Esophagus muscularis mucosa (tissue), 4 donors: Measurements from ENCODE around the gene PON1. TPM values are rescaled to one million over a fixed set of nuclear protein-coding genes. Genes with fewer than 3 reads are reported as not detected.

Source experiments
- DNase-seq: peaks from one replicate; pipeline ENCODE4 v3.0.0-alpha.2; 2017; ENCODE audit errors: extremely low spot score
- H3K27ac ChIP-seq, 4 donors: fragments of 200-600 bp; sonication (generic); replicated peaks in 1 of 4; 1 replicate in 3 of 4; 2 replicates in 1 of 4; pipeline ENCODE4 v1.5.1; 2016 to 2019; ENCODE audit warnings: mild to moderate bottlenecking in 1 of 4
- H3K27me3 ChIP-seq, 4 donors: fragments of 200-600 bp; sonication (generic); one replicate each; pipeline versions ENCODE4 v1.5.1 to v1.6.0; 2016 to 2019
- H3K36me3 ChIP-seq, 4 donors: fragments of 200-600 bp; sonication (generic); one replicate each; pipeline ENCODE4 v1.5.1; 2016 to 2019
- H3K4me1 ChIP-seq, 4 donors: fragments of 200-600 bp; sonication (generic); one replicate each; pipeline ENCODE4 v1.5.1; 2016 to 2019
- H3K4me3 ChIP-seq, 4 donors: fragments of 200-600 bp; sonication (generic); 1 replicate in 2 of 4; 2 replicates in 2 of 4; pipeline ENCODE4 v1.5.1; 2016 to 2019; ENCODE audit warnings: mild to moderate bottlenecking in 4 of 4, moderate library complexity in 1 of 4
- H3K9me3 ChIP-seq, 4 donors: fragments of 200-600 bp; sonication (generic); 1 replicate in 3 of 4; 2 replicates in 1 of 4; pipeline ENCODE4 v1.5.1; 2016 to 2019
- EP300 ChIP-seq: sonication (generic); formaldehyde crosslinking; IDR thresholded peaks from one replicate; pipeline ENCODE4 v1.6.1; 2017; ENCODE audit warnings: antibody characterized with exemption
- POLR2A ChIP-seq: fragments of 450-650 bp; IDR thresholded peaks from one replicate; pipeline ENCODE4 v1.6.1; 2017; ENCODE audit warnings: antibody characterized with exemption, moderate library complexity, mild to moderate bottlenecking, low read depth
- POLR2AphosphoS5 ChIP-seq, 2 donors: sonication (generic); formaldehyde crosslinking; IDR thresholded peaks; one replicate each; pipeline ENCODE4 v1.6.1; 2017; ENCODE audit warnings: antibody characterized with exemption in 2 of 2
- WGBS: methylation state at CpG from one replicate; pipeline ENCODE4 v1.1.5; 2018; 5-methylcytosine and 5-hydroxymethylcytosine counted together
- intact Hi-C: fragments of 100-400 bp; cut with DNase I; formaldehyde crosslinking; loops from one replicate; pipeline ENCODE4 v1.15.1; 2023
- total RNA-seq, 4 donors: library from RNA; depleted of rRNA; stranded (reverse); fragments of >200 nt; gene quantifications; one replicate each; pipeline versions ENCODE4 v1.1.0 to v1.2.1, GENCODE V29; 2016
- TF ChIP-seq, protein P1 (sequence below), 3 experiments: fragments of 200-600 bp in 2 of 3; fragments of 450-650 bp in 1 of 3; sonication (generic) in 2 of 3; IDR thresholded peaks; one replicate each; pipeline ENCODE4 v1.5.1; 2017 to 2019; ENCODE audit warnings: antibody characterized with exemption in 3 of 3, mild to moderate bottlenecking in 2 of 3, moderate library complexity in 1 of 3

PON1 gene
- total RNA-seq, 4 donors from 2014 or later: not detected

DNA sequence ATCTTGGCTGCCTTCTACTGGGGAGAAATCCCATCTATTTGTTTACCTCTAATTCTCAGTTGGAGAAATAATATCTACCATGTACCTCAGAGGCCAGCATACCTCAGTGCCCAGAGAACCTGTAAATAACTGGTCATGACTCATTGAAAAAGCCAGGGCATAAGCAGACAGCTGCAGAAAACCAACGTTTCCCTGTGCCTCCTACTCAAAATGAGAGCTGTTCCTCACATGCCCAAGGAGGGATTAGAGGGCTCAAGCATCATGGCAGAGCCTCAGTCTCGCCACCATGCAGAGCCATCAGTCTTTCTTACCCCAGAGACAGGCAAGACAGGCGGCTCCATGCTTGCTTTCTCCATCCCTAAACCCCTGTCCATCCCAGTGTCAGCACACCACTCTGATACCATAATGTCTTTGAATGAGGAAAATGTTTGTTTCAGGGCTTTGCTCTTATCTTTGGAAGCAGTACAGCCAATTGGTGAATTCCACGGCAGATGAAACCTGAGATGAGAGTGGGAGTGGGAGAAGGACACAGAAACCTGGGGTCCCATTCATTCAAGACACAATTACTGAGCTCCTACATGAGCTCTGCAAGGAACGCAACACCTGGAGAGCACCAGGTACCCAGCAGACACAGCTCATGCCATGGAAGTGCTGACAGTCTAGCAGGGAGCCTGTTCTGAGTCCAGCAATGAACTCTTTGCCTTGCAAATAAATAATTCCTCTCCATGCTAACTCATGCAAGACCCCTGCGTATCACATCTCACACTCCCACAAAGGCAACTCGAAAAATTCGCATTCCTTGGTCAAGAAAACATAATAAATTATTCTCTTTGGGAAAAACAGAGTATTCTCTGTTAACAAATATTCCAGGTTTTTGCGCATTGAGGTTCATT lies 21.1 kb downstream of the PON1 start:
- peaks cover 0 to 3% (median 0%) of the 10 kb centered on the region in 4 donors for H3K27me3 ChIP-seq
- intact Hi-C loops: no loop called here
- 80% methylated on average over 8 of the region's 9 CpGs for WGBS
- H3K27ac ChIP-seq: no peak overlapping the region
- H3K36me3 ChIP-seq: no peaks in the 10 kb centered on the region
- H3K9me3 ChIP-seq: no peaks in the 10 kb centered on the region
- TF ChIP-seq EP300: no peak
- TF ChIP-seq POLR2A: no peak
- TF ChIP-seq POLR2AphosphoS5 (IDR thresholded peaks at IDR 0.05): no peak
- TF ChIP-seq, protein P1, sequence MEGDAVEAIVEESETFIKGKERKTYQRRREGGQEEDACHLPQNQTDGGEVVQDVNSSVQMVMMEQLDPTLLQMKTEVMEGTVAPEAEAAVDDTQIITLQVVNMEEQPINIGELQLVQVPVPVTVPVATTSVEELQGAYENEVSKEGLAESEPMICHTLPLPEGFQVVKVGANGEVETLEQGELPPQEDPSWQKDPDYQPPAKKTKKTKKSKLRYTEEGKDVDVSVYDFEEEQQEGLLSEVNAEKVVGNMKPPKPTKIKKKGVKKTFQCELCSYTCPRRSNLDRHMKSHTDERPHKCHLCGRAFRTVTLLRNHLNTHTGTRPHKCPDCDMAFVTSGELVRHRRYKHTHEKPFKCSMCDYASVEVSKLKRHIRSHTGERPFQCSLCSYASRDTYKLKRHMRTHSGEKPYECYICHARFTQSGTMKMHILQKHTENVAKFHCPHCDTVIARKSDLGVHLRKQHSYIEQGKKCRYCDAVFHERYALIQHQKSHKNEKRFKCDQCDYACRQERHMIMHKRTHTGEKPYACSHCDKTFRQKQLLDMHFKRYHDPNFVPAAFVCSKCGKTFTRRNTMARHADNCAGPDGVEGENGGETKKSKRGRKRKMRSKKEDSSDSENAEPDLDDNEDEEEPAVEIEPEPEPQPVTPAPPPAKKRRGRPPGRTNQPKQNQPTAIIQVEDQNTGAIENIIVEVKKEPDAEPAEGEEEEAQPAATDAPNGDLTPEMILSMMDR (IDR thresholded peaks at IDR 0.05): no peak
- H3K4me3 ChIP-seq: no peak overlapping the region
- no peak for DNase-seq
- no peaks in the 10 kb centered on the region for H3K4me1 ChIP-seq

DNA sequence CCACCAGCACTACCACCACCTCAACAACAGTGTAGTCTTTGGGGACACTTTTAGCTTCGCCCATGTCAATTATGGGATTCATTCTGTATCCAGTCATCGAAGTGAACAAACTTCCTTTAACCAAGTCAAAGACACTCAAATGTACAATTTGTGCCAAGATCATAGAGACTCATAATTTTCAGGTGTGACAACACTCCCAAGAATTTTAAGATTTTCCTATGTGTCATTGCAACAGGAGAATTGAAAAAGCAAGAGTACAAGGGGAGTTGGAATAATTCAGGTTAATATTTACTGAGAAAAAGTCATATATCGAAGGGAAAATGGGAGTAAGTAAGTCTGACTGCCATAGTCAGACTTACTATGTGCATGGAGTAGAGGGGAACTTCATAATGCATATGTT lies 26.2 kb downstream of the PON1 start:
- H3K4me3 ChIP-seq: no peak overlapping the region
- H3K9me3 ChIP-seq: no peaks in the 10 kb centered on the region
- WGBS: 93% methylated on average over 3 of the region's 3 CpGs
- DNase-seq: no peak
- no peak overlapping the region for H3K27ac ChIP-seq
- TF ChIP-seq EP300 (no peak), POLR2AphosphoS5 (IDR thresholded peaks at IDR 0.05) (no peak), POLR2A (no peak)
- TF ChIP-seq, protein P1 (IDR thresholded peaks at IDR 0.05): no peak
- intact Hi-C loops: no loop called here
- no peaks in the 10 kb centered on the region for H3K36me3 ChIP-seq
- no peaks in the 10 kb centered on the region for H3K27me3 ChIP-seq
- no peaks in the 10 kb centered on the region for H3K4me1 ChIP-seq

DNA sequence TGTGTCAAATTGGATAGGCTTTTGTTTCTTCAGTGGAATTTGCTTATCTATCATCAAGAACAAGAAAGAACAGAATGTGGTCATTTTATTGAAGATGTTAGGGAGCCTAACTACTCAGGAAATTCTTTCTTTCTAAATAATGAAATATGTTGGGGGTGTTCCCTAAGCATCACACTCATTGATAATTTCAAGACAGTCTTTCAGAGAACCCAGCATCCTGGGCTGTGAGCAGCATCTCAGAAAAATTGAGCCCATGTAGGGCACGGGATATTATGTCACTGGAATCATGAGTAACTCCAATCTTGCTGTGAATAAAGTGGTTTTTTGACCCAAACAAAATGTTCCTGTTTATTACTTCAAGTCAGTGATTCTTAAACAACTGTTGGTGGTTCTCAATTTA lies 27.3 kb downstream of the PON1 start:
- Histone ChIP-seq H3K9me3 (no peaks in the 10 kb centered on the region), H3K27me3 (no peaks in the 10 kb centered on the region), H3K4me3 (no peak overlapping the region), H3K36me3 (no peaks in the 10 kb centered on the region), H3K4me1 (no peaks in the 10 kb centered on the region), H3K27ac (no peak overlapping the region)
- intact Hi-C loops: no loop called here
- no peak for TF ChIP-seq POLR2A
- no peak for DNase-seq
- WGBS: 74% methylated on average over 1 of the region's 1 CpG

DNA sequence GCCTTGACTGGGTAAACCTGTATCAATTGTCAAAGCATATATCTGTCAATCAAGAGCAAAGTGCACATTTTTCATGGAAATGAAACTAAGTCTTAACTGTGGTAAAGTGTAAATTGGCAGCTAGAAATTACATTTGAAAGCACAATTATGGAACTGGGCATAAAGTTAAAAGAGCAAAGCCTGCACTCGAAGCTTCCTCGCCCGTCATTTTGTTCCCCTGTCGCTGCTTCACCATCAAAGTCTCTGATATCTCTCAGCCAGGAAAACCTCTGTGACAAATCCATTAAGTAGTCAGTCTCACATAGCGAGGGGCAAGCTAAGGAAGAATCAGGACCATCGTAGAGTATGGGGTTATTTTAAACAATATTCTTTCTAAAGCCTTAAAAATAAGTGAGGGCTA lies 27.9 kb downstream of the PON1 start:
- no peaks in the 10 kb centered on the region for H3K36me3 ChIP-seq
- no peaks in the 10 kb centered on the region for H3K9me3 ChIP-seq
- H3K4me1 ChIP-seq: no peaks in the 10 kb centered on the region
- TF ChIP-seq EP300: no peak
- TF ChIP-seq, protein P1 (IDR thresholded peaks at IDR 0.05): no peak
- H3K4me3 ChIP-seq: no peak overlapping the region
- WGBS: 93% methylated on average over 6 of the region's 6 CpGs
- H3K27me3 ChIP-seq: no peaks in the 10 kb centered on the region
- DNase-seq: no peak
- intact Hi-C loops: no loop called here
- H3K27ac ChIP-seq: no peak overlapping the region

DNA sequence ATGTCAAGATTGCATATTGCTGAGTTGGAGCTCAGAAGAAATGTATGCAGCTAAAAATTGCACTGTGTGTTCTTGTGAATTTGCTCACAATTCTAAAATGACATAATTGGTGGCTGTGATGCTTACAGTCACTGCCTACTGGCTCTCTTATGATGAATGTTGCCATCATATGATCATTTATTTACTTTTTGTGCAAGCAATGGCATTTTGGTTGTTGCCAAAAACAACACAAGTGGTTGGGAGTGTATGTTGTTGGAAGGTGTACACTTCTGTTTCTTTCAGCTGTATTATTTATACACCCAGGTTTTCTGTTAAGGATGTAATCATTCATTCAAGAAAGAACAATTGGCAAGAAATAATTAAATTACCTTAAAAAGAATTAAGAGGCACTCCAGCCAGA lies 28.9 kb downstream of the PON1 start:
- intact Hi-C loops: no loop called here
- Histone ChIP-seq H3K4me1 (no peaks in the 10 kb centered on the region), H3K9me3 (no peaks in the 10 kb centered on the region), H3K27me3 (no peaks in the 10 kb centered on the region), H3K27ac (no peak overlapping the region), H3K4me3 (no peak overlapping the region), H3K36me3 (peaks cover 0 to 7% (median 2%) of the 10 kb centered on the region in 4 donors)
- TF ChIP-seq, protein P1 (IDR thresholded peaks at IDR 0.05): no peak
- no peak for TF ChIP-seq POLR2A
- TF ChIP-seq POLR2AphosphoS5 (IDR thresholded peaks at IDR 0.05): no peak
- no peak for TF ChIP-seq EP300
- no peak for DNase-seq
